ENCODE results near the gene MAPK8. TPM values are rescaled to one million over a fixed set of nuclear protein-coding genes. Genes with fewer than 3 reads are reported as not detected.

The MAPK8 gene
- total and polyA plus RNA-seq, 4 experiments from 2014 or later, result 13.3 to 49.9 (median 35.0) TPM

DNA sequence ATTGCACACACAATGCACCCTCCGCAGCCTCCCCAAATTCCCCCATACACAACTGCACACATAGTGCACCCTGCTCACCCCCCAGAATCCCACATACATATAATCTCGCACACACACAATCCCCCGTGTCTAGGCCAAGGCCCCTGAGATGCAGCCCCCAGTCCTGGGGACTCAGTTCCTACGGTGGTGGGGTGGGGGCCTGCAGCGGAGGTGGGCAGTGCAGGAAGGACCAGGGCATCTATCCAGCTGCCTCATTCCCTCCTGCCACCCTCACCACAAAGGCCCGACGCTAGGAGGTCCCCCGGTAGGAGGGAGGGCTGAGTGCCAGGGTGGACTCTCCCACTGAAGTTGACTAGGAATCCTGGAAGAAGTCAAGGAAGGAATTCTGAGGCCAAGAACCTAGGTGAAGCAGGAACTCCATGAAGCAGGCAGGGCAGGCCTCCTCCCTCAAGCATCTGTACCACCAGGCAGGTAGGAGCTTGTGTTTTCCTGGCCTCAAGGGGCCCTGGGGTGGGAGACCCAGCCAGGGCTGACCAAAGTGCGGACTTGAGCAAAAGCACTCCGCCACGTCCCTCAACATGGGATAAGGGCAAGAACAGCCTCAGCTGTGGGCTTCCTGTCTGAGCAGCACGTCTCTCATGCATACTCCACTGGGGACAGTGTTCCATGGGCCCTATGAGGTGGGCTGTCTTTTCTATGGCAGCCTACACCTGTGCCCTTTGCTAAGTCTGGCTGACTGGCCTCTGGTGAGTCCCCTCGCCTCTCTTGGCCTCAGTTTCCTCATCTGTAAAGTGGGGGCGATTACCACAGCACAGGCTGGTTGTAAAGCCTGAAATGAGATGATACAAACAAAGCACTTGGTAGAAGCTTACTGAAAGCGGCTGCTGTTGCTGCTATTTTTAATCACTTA, 145.7 kb downstream of the MAPK8 start:
- intact Hi-C loops (cut with micrococcal nuclease), result no loop called here
- Histone ChIP-seq H3K36me3 (ENCODE audit: insufficient read depth, low read length) (no peaks in the 10 kb centered on the region), H3K27ac (ENCODE audit: low read depth, low read length) (no peak overlapping the region), H3K4me1 (ENCODE audit: insufficient read depth, low read length) (no peaks in the 10 kb centered on the region), H3K9me3 (ENCODE audit: control insufficient read depth in 1 of 2, low read length in 2 of 2) (no peaks in the 10 kb centered on the region), H3K27me3 (ENCODE audit: insufficient read depth, low read length) (no peaks in the 10 kb centered on the region), H3K4me3 (ENCODE audit: low read length in 2 of 2) (no peak overlapping the region)
- no peaks in the 10 kb centered on the region for H3K4me1 Mint-ChIP-seq
- H3K36me3 Mint-ChIP-seq, result no peaks in the 10 kb centered on the region
- H3K27me3 Mint-ChIP-seq, result peaks cover 0 to 2% of the 10 kb centered on the region in 2 donors
- ChIA-PET CTCF (ENCODE audit: partially characterized antibody) (no interaction called here), POLR2A (ENCODE audit: partially characterized antibody) (no interaction called here)
- no peak for DNase-seq
- no peak overlapping the region for H3K4me3 Mint-ChIP-seq
- peaks cover 0 to 3% (median 0%) of the 10 kb centered on the region in 8 donors for H3K9me3 Mint-ChIP-seq
- no peak overlapping the region for H3K27ac Mint-ChIP-seq

DNA sequence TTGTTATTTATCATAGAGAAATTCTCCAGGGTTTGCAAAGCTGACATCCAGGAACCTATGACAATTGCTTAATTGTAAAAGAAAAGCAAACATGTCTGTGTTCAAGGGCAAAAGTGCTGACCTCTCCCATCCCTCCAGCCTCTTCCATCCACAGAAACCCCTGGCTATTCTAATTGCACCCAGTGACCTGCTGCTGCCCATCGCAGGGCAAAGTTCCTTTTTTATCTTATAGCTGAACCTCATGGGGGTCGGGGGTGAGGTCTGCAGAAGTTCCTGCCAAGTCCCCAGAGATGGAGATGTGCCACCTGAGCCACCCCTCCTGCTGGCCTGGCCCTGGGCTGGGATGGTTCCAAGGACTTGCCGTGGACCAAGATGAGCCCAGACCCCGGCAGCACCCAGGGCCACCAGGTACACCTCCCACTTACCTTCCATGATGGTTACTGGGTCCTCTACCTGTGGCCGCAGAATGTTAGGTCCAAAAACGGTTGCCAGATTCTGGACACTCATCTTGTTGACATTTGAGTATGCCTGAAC, 146.5 kb downstream of the MAPK8 start:
- Histone ChIP-seq H3K27ac (ENCODE audit: low read depth, low read length) (no peak overlapping the region), H3K27me3 (ENCODE audit: insufficient read depth, low read length) (no peaks in the 10 kb centered on the region), H3K36me3 (ENCODE audit: insufficient read depth, low read length) (no peaks in the 10 kb centered on the region), H3K4me1 (ENCODE audit: insufficient read depth, low read length) (no peaks in the 10 kb centered on the region), H3K4me3 (ENCODE audit: low read length in 2 of 2) (no peak overlapping the region), H3K9me3 (ENCODE audit: control insufficient read depth in 1 of 2, low read length in 2 of 2) (no peaks in the 10 kb centered on the region)
- ChIA-PET CTCF (ENCODE audit: partially characterized antibody) (no interaction called here), POLR2A (ENCODE audit: partially characterized antibody) (no interaction called here)
- intact Hi-C loops (cut with micrococcal nuclease), result no loop called here
- Mint-ChIP-seq H3K27ac (no peak overlapping the region), H3K36me3 (no peaks in the 10 kb centered on the region), H3K4me1 (no peaks in the 10 kb centered on the region), H3K9me3 (peaks cover 0 to 3% (median 0%) of the 10 kb centered on the region in 8 donors), H3K4me3 (no peak overlapping the region), H3K27me3 (peaks cover 0 to 2% of the 10 kb centered on the region in 2 donors)
- no peak for DNase-seq

DNA sequence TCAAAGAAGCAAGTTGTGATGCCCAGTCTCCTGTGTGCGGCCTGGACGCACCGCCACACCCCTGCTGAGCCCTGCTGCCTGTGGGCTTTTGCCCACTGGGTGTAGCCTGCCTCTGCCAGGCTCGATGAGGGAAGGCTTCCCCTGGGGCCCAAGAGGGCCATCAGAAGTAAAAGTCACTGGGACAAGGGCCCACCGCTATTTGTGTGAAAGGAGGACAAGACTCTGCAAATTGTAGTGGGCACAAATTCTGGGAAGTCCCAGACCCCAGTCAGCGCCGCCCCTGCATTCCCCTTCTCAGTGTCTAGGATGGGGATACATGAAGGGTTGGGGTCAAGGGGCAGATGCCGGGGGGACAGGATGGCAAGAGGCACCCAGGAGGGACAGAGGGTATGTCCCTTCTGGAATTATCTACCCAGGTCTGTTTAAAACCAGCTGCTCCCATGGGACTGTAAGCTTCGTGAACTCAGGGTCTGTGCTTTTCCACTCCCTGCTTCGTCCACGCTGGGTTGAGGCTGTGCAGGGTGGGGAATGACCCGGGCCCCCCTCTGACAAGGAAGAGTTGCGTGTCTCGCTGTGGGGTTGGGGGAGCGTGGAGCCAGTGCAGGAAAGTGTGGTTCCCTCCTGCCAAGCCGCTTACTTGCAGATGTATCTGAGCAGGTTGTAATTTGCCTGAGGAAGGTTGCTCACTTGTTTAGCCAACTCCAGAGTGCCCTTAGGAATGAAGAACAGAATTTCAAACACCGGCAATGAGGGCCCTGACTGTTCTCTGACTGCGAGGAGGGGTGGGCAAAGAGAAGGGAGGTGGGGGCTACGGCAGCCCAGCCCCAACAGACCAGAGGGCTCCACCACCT, 147.2 kb downstream of the MAPK8 start:
- Histone ChIP-seq H3K4me1 (ENCODE audit: insufficient read depth, low read length) (no peaks in the 10 kb centered on the region), H3K36me3 (ENCODE audit: insufficient read depth, low read length) (no peaks in the 10 kb centered on the region), H3K27ac (ENCODE audit: low read depth, low read length) (no peak overlapping the region), H3K27me3 (ENCODE audit: insufficient read depth, low read length) (no peaks in the 10 kb centered on the region), H3K9me3 (ENCODE audit: control insufficient read depth in 1 of 2, low read length in 2 of 2) (no peaks in the 10 kb centered on the region), H3K4me3 (ENCODE audit: low read length in 2 of 2) (no peak overlapping the region)
- Mint-ChIP-seq H3K4me3 (no peak overlapping the region), H3K27ac (no peak overlapping the region), H3K4me1 (no peaks in the 10 kb centered on the region), H3K27me3 (peaks cover 0 to 2% of the 10 kb centered on the region in 2 donors), H3K36me3 (no peaks in the 10 kb centered on the region), H3K9me3 (peaks cover 0 to 3% (median 0%) of the 10 kb centered on the region in 8 donors)
- POLR2A ChIA-PET (ENCODE audit: partially characterized antibody), result no interaction called here
- intact Hi-C loops (cut with micrococcal nuclease), result no loop called here
- CTCF ChIA-PET (ENCODE audit: partially characterized antibody), result no interaction called here
- no peak for DNase-seq

DNA sequence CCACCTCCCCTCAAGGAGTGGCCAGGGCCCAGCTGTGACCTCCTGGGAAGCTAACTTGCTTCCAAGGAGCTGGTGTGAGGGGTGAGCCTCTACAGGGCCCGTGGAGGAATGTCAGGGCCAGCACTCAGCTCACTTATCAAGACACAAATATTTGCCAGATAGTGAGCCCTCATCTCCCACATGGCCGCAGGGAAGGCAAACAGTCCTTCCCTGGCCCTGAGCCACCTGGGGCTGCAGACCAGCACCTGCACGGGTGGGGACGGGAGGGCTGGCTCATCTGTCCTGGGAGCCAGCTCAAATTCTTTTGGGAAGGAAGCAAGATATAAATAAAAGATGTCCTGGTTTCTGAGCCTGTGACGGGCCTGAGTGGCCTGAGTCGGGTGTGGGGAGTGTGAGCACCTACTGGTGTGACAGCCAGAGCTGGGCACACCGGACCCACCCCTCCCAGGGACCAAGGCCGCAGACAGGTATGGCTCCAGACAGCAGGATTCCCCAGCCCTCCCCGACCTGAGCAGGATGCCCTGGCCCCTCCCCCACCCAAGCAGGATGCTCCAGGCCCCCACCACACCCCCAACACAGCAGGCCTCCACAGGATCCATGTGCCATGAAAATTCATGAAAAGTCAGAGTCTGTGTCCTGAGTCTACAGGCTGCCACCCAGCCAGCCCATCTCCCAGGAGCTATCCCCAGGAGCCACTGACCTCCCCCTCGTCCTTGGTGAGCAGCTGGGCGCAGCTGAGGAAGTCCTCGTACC, 148.0 kb downstream of the MAPK8 start:
- Mint-ChIP-seq H3K27me3 (peaks cover 0 to 2% of the 10 kb centered on the region in 2 donors), H3K27ac (no peak overlapping the region), H3K9me3 (peaks cover 0 to 3% (median 0%) of the 10 kb centered on the region in 8 donors), H3K36me3 (no peaks in the 10 kb centered on the region), H3K4me1 (no peaks in the 10 kb centered on the region), H3K4me3 (no peak overlapping the region)
- no peaks in the 10 kb centered on the region for H3K9me3 ChIP-seq (ENCODE audit: control insufficient read depth in 1 of 2, low read length in 2 of 2)
- H3K36me3 ChIP-seq (ENCODE audit: insufficient read depth, low read length), result no peaks in the 10 kb centered on the region
- no peak overlapping the region for H3K27ac ChIP-seq (ENCODE audit: low read depth, low read length)
- intact Hi-C loops (cut with micrococcal nuclease), result no loop called here
- H3K4me3 ChIP-seq (ENCODE audit: low read length in 2 of 2), result no peak overlapping the region
- no peak for DNase-seq
- no peaks in the 10 kb centered on the region for H3K4me1 ChIP-seq (ENCODE audit: insufficient read depth, low read length)
- ChIA-PET CTCF (ENCODE audit: partially characterized antibody) (no interaction called here), POLR2A (ENCODE audit: partially characterized antibody) (no interaction called here)
- H3K27me3 ChIP-seq (ENCODE audit: insufficient read depth, low read length), result no peaks in the 10 kb centered on the region

DNA sequence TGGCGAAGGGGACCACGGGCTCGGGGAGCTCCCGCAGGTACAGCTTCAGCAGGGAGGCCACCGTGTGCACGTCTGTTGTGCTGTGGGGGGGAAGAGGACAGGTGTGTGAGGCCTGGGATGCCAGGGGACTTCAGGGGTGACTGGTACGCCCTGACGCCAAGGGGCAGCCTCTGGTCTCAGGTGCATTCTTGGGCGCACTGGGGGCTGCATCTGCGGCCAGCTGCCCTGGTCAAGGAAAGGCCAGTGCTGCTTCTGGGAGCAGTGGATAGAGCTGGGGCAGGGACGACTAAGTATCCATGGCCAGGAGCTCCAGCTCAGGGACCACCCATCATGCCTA, 148.5 kb downstream of the MAPK8 start:
- ChIA-PET CTCF (ENCODE audit: partially characterized antibody) (no interaction called here), POLR2A (ENCODE audit: partially characterized antibody) (no interaction called here)
- H3K36me3 Mint-ChIP-seq, result no peaks in the 10 kb centered on the region
- H3K36me3 ChIP-seq (ENCODE audit: insufficient read depth, low read length), result no peaks in the 10 kb centered on the region
- H3K27me3 ChIP-seq (ENCODE audit: insufficient read depth, low read length), result no peaks in the 10 kb centered on the region
- no peak overlapping the region for H3K27ac Mint-ChIP-seq
- H3K4me3 ChIP-seq (ENCODE audit: low read length in 2 of 2), result no peak overlapping the region
- no peak overlapping the region for H3K27ac ChIP-seq (ENCODE audit: low read depth, low read length)
- no peak for DNase-seq
- intact Hi-C loops (cut with micrococcal nuclease), result no loop called here
- no peaks in the 10 kb centered on the region for H3K4me1 Mint-ChIP-seq
- H3K9me3 Mint-ChIP-seq, result peaks cover 0 to 3% (median 0%) of the 10 kb centered on the region in 8 donors
- no peak overlapping the region for H3K4me3 Mint-ChIP-seq
- peaks cover 0 to 2% of the 10 kb centered on the region in 2 donors for H3K27me3 Mint-ChIP-seq
- no peaks in the 10 kb centered on the region for H3K9me3 ChIP-seq (ENCODE audit: control insufficient read depth in 1 of 2, low read length in 2 of 2)
- no peaks in the 10 kb centered on the region for H3K4me1 ChIP-seq (ENCODE audit: insufficient read depth, low read length)

DNA sequence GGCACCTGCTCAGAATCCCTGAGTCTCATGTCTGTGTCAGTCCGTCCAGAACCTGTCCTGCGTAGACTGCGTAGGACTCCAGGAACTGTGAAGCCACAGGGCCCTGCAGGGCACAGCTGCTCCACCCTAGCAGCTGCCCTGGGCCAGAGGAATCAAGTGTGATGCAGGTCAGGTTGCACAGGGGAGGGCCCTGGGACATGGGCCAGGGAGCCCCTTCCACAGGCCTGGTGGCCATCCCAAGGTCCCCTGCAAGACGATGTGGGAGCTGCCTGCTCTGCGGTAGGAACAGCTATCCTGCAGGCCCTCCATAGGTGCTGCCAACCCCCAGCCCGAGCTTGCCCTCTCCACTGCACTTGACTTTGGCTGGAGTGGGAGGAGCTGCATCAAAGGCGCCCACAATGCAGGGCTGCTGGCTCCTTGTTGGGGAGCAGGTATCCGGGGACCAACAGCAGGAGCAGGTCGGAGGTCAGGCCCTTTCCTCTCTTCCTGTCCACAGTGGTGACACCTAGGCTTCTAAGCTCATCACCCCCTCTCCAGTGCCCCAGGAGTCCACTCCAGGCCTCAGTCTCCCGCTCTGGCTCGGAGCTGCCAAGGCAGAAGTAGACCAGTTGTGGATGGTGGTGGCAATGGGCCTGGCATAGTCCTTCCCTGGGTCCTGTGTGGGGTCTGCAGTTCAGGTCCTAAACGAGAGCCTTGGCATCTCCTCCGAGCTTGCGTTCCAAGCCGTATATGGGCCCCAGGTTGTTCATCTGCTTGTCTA, 149.1 kb downstream of the MAPK8 start:
- Histone ChIP-seq H3K4me1 (ENCODE audit: insufficient read depth, low read length) (no peaks in the 10 kb centered on the region), H3K4me3 (ENCODE audit: low read length in 2 of 2) (no peak overlapping the region), H3K27ac (ENCODE audit: low read depth, low read length) (no peak overlapping the region), H3K27me3 (ENCODE audit: insufficient read depth, low read length) (no peaks in the 10 kb centered on the region), H3K36me3 (ENCODE audit: insufficient read depth, low read length) (no peaks in the 10 kb centered on the region), H3K9me3 (ENCODE audit: control insufficient read depth in 1 of 2, low read length in 2 of 2) (no peaks in the 10 kb centered on the region)
- no peak for DNase-seq
- Mint-ChIP-seq H3K27ac (no peak overlapping the region), H3K36me3 (no peaks in the 10 kb centered on the region), H3K4me3 (no peak overlapping the region), H3K27me3 (peaks cover 0 to 2% of the 10 kb centered on the region in 2 donors), H3K4me1 (no peaks in the 10 kb centered on the region), H3K9me3 (peaks cover 0 to 3% (median 0%) of the 10 kb centered on the region in 8 donors)
- intact Hi-C loops (cut with micrococcal nuclease), result no loop called here
- ChIA-PET POLR2A (ENCODE audit: partially characterized antibody) (no interaction called here), CTCF (ENCODE audit: partially characterized antibody) (no interaction called here)

Data from CD4-positive, alpha-beta memory T cell (primary cell).